Dedifferentiated amniotic fluid mesenchymal stem cell (primary cell): ENCODE results near the gene RAD9A.

Source experiments
- DNase-seq: peaks from one replicate; pipeline ENCODE4 v3.0.0-alpha.2; 2016; ENCODE audit errors: extremely low spot score

RAD9A gene

DNA sequence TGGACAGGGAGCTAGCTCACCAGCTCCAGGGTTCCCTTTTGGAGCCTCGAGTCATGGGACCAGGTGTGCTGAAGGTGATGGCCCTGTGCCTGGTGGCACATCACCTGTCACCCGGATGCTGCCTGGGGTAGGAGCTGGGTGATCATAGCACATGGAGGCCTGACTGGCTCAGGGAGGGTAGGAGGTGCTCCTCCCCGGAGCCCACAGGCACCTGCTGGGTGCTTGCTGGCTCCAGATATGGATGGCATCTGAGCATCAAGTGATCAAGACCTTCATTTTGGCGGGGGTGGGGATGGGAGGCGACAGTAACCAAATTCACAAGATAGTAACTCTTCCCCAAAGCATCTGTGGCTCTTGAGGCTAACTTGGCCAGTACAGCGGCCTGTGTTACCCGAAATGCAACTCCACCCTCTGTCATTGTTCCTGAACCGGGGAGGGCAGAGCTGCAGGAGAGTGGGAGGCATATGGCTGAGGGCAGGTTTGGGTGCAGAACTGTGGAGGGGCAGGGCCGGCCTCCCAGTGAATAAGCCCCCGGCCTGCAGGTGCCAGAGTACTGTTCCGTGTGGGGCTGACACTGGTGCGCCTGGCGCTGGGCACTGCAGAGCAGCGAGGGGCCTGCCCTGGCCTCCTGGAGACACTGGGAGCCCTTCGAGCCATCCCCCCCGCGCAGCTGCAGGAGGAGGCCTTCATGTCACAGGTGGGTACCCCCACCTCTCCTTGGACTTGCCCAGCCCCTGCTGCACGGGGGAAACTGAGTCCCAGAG lies 16.8 kb downstream of the RAD9A start:
- no peak for DNase-seq

DNA sequence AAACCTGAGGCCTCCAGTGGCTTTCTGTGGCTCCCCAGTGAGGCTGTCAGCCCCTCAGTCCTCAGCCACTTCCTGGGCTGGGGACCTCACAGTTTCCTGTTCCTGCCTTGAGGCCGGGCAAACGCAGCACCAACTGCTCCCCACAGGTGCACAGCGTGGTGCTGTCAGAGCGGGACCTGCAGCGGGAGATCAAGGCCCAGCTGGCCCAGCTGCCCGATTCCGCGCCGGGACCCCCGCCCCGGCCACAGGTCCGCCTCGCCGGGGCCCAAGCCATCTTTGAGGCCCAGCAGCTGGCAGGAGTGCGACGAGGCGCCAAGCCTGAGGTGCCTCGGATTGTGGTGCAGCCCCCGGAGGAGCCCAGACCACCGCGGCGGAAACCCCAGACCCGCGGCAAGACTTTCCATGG lies 17.5 kb downstream of the RAD9A start:
- no peak for DNase-seq

DNA sequence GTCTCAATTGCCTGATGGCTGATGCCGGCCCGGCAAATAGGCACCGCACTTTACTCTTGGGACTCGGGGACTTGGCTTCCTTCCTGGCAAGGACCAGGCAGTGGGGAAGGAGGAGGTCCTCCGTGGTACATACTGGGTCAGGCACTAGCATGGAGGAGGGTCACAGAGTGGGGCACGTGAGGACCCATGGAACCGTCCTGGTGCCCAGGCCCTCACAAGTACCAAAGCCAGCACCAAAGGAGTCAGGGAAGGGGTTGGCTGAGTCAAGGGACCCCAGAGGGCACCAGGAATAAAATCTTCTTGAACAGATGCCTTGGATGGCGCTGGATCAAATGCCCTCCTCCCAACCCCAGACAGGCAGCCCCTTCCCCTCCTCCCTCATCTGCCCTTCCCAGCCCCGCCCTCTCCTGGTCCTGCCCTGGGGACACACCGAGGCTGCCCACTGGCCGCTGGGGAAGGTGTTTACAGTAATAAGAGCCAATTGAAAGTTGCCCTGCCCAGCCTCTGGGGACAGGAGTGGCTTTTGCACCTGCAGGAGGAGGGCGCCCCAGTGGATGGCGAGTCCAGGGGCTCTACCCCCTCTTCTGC lies 18.1 kb downstream of the RAD9A start:
- no peak for DNase-seq

DNA sequence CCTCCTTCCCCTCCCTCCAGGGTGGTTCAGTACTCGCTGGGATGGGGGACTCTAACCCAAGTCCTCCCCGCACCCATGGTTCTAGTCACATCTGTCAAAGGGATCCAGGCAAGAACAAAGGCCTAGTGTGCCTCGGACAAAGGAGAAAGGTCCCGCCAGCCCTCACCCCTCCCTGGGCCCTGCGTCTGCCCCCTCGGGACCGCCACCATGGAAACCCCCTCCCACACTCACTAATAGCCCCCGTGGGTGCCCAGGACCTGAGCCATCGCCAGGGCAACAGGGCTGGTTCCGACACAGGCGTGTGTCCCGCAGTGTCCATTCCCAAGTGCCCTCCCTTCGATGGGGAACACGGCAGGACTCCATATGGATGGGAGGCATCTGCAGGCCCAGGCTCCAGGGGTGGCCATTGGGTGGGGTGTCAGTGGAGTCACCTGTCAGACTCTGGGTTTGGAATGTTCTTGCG lies 18.6 kb downstream of the RAD9A start:
- DNase-seq, result no peak

DNA sequence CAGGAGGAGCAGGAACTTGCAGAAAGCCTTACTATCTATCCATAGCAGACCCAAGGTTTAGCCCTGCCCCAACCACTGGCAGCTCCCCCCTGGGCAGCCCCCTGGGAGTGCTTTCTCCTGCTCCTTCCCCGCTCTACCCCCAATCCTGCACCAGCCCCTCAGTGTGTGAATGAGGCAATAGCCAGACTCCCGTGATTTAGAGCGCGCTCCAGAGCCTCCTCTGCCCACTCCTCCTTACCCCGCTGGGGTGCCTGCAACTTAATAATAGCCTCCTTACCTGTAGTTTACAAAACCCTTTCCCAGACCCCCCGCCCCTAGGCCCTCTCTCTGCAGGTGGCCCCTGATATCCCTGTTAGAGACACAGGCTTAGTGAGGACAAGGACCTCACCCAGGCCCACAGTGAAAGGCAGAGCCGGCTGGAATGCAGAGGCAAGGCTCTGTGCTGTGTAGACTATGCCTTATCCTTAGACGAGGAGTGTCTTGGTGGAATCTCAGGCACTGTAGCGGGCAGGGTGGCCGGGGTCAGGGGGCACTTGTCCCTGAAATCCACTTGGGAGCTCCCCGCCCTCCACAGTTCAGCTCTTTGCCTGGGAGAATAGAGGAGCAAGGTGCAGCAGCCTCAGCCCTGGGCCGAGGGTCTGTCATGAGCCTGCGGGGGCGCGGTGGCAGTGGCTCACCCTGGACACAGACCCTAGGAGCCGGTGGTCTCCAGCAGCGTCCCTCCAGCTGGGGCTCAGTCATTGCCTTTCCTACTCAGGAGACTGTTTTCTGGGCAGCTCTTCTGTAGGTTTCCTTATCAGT lies 19.4 kb downstream of the RAD9A start:
- DNase-seq, result no peak

DNA sequence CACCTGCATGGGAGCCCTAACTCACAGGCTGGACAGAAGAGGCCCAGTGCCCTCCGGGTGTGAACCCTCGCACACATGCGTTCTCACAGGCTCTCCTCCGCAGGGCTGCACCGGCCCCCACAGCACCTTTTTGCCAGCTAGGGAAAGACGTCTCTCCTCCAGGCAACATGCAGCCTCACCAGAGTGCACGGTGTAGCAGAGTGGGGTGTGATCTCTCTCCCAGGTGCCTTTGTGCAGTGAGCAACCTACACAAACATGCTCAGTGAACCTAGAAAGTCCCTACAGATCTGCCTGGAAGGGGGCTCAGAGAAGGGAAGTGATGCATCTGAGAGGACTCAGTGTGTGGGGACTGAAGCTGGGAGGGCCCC lies 20.0 kb downstream of the RAD9A start:
- DNase-seq, result no peak

DNA sequence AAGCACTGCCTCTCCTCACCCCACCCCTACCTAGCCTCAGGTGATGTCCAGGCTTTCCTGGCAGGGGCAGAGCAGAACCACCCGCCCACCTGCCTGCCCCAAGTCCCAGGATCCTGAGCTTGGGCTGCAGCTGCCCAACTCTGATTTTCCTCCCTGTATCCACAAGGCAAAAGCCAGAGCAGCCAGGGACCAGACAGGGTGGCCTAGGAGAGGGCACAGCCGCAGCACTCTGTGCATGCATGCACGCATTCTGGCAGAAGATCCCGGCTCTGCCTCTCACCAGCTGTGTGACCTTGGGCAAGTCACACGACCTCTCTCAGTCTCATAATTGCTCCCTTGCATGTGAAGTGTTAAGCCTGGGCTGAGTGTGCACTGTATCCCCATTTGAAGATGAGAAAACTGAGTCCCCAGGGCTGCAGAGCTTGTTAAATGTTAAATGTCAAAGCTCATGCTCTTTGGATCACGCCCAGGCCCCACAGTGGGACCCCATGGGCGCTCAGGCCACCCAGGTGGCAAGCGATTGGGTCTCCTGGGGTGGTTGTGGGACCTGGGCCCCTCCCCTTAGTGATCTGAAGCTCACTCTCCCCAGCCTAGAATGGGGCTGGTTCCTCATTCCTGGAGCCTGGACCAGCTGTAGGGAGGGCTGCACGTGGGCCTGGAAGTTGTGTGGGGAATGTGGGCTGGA lies 20.9 kb downstream of the RAD9A start:
- DNase-seq, result no peak

DNA sequence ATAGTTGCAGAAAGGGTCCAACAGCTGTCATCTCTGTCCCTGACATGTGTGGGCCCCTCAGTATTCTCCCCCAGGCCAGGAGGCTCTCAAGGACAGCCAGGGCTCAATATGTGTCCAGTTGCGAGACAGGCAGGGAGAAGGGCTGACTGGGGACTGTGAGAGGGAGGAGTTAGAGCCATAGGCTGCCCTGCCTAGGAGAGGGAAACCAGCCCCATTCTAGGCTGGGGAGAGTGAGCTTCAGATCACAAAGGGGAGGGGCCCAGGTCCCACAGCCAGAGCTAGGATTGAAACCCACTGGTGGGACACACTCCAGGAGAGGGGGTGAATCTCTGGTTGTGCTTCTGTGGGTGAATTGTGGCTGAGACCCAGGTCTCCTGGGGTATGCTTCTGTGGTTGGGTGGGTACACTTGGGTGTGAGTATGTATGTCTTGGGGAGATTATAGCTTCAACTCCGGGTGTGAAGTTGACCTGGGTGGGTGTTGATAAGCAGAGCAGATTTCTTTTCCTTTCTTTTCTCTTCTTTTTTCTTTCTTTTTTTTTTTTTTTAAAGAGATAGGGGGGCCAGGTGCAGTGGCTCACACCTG lies 21.6 kb downstream of the RAD9A start:
- DNase-seq, result no peak

DNA sequence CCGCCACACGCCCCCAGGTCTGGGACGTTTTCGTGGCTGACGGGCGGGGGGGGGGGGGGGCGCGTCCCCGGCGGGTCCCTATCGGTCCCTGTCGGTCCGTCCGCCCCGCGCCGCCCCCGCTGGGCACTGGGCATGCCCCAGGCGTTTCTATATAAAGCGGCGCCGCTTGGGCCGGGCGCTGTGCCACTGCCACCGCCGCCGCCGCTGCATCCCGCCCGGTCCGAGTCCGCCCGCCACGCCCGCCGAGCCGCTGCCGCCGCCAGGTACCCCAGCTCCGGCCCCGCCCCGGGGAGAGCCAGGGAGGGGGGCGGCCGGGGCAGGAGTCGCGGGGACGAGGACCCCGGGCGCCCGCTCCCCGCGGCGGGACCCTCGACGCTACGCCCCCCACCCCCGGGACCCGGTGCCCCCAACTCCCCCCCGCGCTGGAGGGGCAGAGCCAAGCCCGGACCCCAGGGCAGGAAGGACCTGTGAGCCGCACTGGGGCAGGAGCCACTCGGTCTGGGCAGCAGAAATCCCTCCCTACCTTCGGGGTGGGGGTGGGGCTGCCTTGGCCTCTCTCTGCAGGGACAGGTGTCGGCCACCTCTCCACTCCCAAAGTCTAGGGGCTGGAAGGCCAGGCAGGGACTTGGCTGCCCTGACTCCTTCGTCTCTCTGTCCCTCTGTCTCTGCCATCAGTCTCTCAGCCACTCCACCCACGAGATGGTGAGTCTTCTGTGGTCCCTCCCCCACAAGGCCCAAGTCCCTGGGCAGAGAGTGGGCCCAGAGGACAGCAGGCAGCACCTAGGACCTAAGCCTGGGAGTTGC lies 23.9 kb downstream of the RAD9A start, which contains the start of gene CARNS1:
TSS of gene CARNS1 (plus strand) at position 178 of the 804 bp plus-strand sequence. CDS start at position 700, 522 bp downstream.
- DNase-seq, result no peak

DNA sequence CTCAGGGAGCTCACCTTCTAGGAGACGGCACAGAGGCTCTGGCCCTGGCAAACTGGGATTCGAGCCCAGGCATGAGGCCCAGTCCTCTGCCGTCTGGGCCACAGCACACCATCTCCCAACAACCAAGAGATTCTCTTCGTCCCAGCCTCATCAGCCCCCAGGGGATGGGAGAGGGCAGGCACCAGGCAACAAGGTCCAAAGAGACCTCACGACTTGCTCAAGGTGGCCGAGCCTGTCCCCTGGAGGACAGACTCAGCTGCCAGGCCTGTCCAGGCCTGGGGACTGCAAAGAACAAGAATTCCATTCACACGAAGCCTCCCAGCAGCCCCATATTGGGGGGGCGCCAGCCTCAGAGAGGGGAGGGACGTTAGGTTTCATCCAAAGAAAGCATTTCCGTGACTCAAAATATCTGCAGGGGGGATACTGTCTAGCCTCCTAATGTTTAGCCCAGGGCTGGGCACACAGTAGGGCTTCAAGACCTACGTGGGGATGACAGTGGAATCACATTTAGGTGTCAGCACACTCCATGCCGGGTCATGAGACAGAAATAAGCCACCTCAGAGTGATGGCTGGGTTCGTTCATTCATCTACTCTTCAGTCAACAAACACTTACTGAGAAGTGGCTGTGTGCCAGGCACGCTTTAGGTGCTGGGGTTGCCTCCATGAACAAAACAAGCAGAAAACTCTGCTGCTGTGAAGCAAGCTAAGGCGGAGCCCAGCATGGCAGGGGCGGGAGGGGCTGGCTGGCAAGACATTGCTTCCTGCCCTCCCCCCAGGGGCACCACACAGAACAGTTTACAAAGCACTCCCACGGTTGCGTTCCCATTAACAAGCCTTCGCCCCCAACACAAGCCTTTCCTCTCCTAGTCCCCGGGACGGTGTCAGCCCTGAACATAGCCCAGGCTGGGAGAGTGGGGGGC lies 24.9 kb downstream of the RAD9A start:
- no peak for DNase-seq

DNA sequence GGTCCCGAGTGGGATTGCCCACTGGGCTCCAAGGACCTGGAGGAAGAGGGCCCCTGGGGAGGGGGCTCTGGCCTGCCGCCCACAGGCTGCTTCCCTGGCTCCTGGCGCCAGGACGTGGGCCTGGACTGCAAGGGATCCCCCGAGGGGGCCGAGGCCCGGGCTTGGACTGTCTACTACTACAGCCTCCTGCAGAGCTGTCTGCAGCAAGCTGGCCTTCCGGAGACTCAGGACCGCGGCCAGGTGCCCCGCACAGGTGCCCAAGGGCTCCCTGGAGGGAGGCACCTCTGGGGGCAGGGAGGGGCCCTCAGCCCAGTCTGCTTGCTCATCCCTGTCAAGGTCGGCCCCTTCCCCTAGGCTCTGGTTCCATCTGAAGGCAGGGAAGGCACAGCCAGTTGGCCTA lies 25.6 kb downstream of the RAD9A start:
- no peak for DNase-seq

DNA sequence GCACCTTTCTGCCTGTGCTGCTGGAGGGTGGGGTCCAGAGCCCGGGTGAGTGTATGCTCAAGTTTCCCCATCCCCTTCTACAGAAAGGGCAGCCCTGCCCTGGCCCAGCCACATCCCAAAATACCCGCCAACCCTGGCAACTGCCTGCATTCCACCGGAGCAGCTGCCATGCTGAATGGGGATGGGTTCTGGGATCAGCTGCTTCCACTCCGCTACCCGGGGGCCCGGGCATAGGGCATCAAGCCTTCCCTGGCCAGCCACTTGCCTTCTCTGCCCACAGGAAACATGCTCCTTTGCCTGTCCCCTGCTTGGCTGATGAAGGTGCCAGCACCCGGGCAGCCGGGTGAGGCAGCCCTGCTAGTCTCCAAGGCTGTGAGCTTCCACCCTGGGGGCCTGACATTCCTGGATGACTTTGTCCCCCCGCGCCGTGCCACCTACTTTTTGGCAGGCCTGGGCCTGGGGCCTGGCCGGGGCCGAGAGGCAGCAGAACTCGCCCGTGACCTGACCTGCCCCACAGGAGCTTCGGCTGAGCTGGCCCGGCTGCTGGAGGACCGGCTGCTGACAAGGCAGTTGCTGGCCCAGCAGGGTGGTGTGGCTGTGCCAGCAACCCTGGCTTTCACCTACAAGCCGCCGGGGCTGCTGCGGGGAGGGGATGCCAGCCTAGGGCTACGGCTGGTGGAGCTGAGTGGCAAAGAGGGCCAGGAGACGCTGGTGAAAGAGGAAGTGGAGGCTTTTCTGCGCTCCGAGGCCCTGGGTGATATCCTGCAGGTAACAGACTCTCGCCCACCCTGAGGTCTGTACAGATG lies 26.9 kb downstream of the RAD9A start:
- DNase-seq, result no peak

DNA sequence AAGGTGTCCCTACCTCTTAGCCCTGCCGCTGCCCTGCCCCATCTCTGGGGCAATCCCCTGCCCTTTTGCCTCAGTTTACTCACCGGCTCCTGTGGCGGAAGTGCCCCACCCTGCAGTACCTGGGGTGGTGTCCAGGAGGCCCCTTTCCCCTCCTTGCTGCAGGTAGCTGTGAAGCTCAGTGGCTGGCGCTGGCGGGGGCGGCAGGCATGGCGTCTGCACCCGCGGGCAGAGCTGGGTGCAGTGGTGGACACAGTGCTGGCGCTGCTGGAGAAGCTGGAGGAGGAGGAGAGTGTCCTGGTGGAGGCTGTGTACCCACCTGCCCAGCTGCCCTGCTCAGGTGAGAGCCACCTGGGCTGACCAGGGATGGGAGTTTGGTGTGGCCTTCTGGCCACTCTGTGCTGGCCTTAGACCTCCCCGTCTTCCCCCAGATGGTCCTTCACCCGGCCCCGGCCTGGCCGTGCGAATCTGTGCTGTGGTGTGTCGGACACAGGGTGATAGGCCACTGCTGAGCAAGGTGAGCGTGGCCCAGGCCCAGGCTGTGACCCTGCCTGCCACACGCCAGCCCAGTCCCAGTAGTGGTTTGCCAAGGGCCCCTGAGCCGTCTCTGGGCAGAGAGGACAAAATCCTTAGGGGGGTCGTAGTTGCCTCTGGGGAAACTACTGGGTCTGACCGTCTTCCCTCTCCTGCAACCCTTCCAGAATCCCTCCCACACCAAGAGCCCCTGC lies 27.7 kb downstream of the RAD9A start:
- DNase-seq, result no peak

DNA sequence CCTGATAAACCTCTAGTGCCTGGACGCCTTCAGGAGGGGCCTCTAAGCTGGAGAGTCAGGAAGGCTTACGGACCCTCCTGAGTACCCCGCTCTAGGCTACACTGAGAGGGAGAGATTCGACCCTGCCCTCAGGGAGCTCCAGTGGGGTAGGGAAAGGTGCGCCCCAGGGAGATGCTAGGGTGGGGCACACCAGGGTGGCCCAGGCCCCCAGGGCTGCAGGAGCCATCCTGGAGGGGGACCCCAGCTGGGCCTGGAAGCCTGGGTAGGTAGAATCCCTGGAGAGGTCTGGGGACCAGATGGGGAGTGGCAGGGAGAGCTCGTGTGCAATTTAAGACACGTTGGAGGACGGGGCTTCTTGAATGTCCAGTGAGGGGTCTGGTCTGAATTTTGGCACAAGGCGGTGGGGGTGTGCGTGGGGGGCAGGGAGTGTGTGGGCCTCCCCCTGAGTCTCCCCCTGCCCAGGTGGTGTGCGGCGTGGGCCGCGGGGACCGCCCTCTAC lies 28.4 kb downstream of the RAD9A start:
- DNase-seq, result no peak

DNA sequence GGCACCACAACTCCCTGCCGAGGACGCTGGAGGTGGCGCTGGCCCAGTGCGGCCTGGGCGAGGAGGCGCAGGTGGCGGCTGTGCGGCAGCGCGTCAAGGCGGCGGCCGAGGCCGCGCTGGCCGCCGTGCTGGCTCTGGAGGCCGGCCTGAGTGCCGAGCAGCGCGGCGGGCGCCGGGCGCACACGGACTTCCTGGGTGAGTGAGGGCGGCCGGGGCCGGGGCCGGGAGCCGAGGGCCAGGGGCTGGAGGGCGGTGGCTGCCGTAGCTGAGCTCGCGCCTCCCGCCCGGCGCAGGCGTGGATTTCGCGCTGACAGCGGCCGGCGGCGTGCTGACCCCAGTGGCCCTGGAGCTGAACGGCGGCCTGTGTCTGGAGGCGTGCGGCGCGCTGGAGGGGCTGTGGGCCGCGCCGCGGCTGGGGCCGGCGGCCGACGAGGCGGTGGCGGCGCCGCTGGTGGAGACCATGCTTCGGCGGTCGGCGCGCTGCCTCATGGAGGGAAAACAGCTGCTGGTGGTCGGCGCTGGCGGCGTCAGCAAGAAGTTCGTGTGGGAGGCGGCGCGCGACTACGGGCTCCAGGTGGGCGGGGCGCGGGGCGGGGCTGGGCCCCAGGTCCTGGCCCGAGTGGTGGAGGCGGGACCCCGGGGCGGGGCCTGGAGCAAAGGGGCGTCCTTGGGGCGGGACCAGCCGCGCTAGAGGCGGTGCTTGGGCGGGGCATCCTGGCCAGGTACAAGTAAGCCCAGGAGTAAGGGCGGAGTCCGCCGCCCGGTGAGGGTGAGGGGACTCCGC lies 29.1 kb downstream of the RAD9A start:
- peak; percentile 76 for DNase-seq

DNA sequence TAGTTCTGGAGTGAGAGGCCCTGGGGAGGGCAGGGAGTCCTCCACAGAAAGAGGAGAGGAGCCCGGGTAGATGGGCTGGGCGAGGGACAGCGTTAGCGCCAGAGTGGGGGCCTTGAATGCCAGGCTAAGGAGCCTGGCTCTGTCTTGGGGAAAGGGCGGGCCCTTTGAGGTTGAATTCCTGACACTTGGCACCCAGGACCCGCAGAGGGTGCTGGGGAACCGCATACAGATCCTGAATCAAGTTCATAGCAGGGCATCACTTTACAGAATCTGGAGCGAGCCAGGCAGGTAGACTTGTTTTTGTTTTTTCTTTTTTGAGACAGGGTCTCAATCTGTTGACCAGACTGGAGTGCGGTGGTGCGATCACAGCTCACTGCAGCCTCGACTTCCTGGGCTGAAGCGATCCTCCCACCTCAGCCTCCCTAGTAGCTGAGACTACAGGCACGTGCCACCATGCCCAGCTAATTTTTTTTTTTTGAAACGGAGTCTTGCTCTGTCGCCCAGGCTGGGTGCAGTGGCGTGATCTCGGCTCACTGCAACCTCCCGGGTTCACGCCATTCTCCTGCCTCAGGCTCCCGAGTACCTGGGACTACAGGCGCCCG lies 29.7 kb downstream of the RAD9A start:
- DNase-seq, result no peak

DNA sequence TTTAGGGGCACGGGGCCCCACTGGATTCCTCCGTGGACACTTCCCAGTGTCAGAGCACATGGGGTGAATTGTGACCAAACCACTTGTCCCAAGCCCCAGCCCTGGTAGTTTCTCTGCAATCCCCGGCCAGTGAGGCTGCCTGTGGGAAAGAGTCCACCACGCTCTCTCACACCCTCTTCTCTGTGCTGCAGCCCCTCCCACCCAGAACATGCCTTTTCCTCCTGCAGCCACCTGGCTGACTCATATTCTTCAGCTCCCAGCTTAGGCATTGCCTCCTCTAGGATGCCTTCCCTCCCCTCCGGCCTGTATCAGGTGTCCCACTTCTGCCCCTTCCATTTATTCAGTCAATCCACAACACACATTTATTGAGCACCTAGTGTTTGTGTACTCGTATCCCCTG lies 31.1 kb downstream of the RAD9A start:
- no peak for DNase-seq
